ENCODE measurements around the gene TSPAN18.

Gene TSPAN18

GRCh38 chr11:44957776-44958564 is 231.2 kb downstream of the TSPAN18 start:
- peaks cover 22% of the 10 kb centered on the region for H3K4me1 Mint-ChIP-seq (ENCODE audit: low read depth)
- no peaks in the 10 kb centered on the region for H3K36me3 Mint-ChIP-seq (ENCODE audit: low read depth)
- H3K27me3 Mint-ChIP-seq = no peaks in the 10 kb centered on the region
- no peak overlapping the region for H3K4me3 Mint-ChIP-seq
- H3K27ac Mint-ChIP-seq = no peak overlapping the region
- no peaks in the 10 kb centered on the region for H3K9me3 Mint-ChIP-seq

GRCh38 chr11:44959064-44959463 is 232.3 kb downstream of the TSPAN18 start:
- no peaks in the 10 kb centered on the region for H3K27me3 Mint-ChIP-seq
- H3K4me1 Mint-ChIP-seq (ENCODE audit: low read depth) = peaks cover 22% of the 10 kb centered on the region
- no peaks in the 10 kb centered on the region for H3K36me3 Mint-ChIP-seq (ENCODE audit: low read depth)
- H3K9me3 Mint-ChIP-seq = no peaks in the 10 kb centered on the region
- H3K4me3 Mint-ChIP-seq = no peak overlapping the region
- H3K27ac Mint-ChIP-seq = no peak overlapping the region

DNA sequence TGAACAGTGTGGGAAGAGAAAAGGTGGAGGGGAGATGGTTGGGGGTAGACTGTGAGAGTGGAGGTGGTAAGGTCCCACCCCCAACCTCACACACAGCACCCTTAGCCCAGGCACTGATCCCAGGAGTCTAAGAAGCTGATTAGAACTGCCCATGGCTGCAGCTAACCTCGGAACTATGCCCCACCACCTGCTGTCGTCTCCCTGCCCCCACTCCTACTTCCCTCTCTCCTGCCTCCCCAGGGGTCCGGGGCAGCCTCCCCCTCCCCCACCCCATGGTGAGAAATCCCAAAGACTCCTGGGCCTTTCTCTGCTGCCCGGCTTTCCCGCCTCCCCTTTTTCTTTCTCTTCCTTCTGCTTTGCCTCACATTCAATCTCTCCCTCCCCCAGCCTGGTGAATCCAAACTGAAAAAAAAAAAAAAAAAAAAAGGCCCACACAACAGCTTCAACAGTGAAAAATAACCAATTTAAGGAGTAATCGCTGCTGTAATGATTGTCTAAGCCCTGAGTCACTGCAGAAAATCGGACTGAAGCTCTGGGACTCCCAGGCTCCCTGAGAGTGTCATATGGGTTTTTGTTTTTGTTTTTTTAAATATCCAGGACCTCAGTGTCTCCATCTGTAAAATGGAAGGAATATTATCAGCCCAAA is 233.6 kb downstream of the TSPAN18 start:
- H3K27ac Mint-ChIP-seq = no peak overlapping the region
- H3K4me3 Mint-ChIP-seq = no peak overlapping the region
- no peaks in the 10 kb centered on the region for H3K27me3 Mint-ChIP-seq
- no peaks in the 10 kb centered on the region for H3K9me3 Mint-ChIP-seq
- H3K36me3 Mint-ChIP-seq (ENCODE audit: low read depth) = no peaks in the 10 kb centered on the region
- H3K4me1 Mint-ChIP-seq (ENCODE audit: low read depth) = peaks cover 10% of the 10 kb centered on the region

DNA sequence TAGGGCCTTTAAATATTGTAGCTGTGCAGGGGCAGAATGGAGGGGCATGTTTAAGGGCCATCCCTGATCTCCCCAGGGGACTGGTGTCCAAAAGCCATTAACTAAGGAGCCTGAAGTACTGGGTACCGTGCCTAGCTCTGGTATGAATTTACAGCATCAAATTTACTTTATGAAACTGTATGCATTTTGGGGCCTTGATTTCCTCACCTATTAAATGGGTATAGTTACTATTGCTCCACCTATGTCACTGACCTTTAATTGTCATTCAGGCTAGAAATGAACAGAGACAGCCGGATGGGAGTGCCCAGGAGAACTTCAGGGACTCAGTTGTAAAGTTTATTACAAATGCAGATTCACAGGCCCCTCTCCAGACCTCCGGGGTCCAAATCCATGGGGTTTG is 235.7 kb downstream of the TSPAN18 start:
- Mint-ChIP-seq H3K4me1 (ENCODE audit: low read depth) (no peaks in the 10 kb centered on the region), H3K36me3 (ENCODE audit: low read depth) (no peaks in the 10 kb centered on the region), H3K4me3 (no peak overlapping the region), H3K27me3 (no peaks in the 10 kb centered on the region), H3K9me3 (no peaks in the 10 kb centered on the region), H3K27ac (no peak overlapping the region)

- Mint-ChIP-seq H3K4me1 (ENCODE audit: low read depth) (no peaks in the 10 kb centered on the region), H3K27ac (no peak overlapping the region), H3K4me3 (no peak overlapping the region), H3K9me3 (no peaks in the 10 kb centered on the region), H3K36me3 (ENCODE audit: low read depth) (no peaks in the 10 kb centered on the region), H3K27me3 (no peaks in the 10 kb centered on the region)
Measured at GRCh38 chr11:44963136-44963535, 236.4 kb downstream of the TSPAN18 start.

DNA sequence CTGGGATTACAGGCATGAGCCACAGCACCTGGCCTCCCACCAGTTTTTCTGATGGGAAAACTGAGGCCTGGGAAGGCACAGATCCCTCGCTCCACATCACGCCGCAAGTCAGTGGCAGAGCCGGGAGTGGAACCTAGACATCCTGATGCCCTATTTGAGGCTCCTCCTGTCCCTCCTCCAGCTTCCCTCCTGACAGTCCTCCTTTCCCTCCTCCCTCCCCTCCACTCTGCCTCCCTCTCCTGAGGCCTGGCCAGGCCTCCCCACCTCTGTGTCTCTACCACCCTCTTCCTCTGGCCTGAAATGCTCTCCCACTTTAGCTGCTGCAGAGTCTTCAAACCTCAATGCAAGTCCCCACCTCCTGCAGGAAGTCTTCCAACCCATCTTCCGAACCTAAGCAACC is 237.2 kb downstream of the TSPAN18 start:
- H3K27ac Mint-ChIP-seq = no peak overlapping the region
- no peaks in the 10 kb centered on the region for H3K9me3 Mint-ChIP-seq
- no peak overlapping the region for H3K4me3 Mint-ChIP-seq
- no peaks in the 10 kb centered on the region for H3K36me3 Mint-ChIP-seq (ENCODE audit: low read depth)
- no peaks in the 10 kb centered on the region for H3K27me3 Mint-ChIP-seq
- H3K4me1 Mint-ChIP-seq (ENCODE audit: low read depth) = no peaks in the 10 kb centered on the region

DNA sequence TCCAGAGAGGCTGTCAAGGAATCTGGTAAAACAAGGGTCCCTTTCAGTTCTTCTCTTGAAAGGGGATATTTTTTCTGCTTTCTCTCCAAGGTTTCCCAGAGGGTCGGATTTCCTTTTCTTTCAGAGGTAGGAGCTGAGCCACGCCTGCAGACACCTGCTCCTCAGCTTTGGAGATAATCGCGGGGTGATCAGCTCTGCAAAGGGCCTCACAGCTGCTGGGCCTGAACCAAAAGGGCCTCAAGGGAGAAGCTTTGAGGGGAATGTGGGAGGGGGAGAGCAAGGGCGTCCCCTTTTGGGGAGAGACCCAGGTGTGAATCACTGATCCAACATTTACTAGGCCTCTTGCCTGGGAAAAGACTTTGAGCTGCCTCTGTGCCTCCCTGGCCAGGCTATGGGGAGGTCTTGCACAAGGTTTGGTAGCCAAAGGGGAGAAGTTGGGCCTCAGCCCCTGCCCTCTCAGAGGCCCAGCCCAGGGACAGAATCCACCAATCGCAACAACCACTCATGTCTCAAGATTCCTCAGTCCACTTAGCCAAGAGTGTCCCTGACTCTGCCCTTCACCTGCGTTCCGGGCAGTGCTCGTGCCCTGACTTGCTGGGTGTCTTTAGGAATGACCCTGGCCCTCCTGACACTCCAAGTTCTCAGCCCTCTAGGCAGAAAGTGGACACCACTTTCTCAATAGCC is 237.9 kb downstream of the TSPAN18 start:
- no peak overlapping the region for H3K4me3 Mint-ChIP-seq
- H3K27ac Mint-ChIP-seq = no peak overlapping the region
- no peaks in the 10 kb centered on the region for H3K27me3 Mint-ChIP-seq
- H3K4me1 Mint-ChIP-seq (ENCODE audit: low read depth) = no peaks in the 10 kb centered on the region
- H3K9me3 Mint-ChIP-seq = no peaks in the 10 kb centered on the region
- no peaks in the 10 kb centered on the region for H3K36me3 Mint-ChIP-seq (ENCODE audit: low read depth)

DNA sequence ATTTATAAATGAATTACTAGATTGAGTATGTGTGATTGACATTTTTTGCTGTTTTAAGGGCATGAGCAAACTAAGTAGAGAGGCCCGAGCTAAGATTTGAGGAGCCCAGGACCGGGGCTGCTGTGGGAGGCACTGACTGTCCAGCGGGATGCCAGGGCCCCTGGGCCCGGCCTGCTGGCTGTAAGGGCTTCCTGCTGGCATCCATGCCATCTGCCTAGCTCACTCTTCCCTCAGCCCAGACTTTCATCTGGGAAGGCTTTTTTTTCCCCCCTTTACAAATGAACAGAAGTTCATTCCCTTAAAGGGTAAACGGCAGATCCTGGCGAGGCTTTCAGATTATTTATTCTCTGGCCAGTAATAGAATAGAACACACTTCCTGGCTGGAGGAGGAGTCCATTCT is 239.9 kb downstream of the TSPAN18 start:
- no peaks in the 10 kb centered on the region for H3K36me3 Mint-ChIP-seq (ENCODE audit: low read depth)
- no peaks in the 10 kb centered on the region for H3K27me3 Mint-ChIP-seq
- no peak overlapping the region for H3K4me3 Mint-ChIP-seq
- H3K9me3 Mint-ChIP-seq = no peaks in the 10 kb centered on the region
- no peaks in the 10 kb centered on the region for H3K4me1 Mint-ChIP-seq (ENCODE audit: low read depth)
- H3K27ac Mint-ChIP-seq = no peak overlapping the region

DNA sequence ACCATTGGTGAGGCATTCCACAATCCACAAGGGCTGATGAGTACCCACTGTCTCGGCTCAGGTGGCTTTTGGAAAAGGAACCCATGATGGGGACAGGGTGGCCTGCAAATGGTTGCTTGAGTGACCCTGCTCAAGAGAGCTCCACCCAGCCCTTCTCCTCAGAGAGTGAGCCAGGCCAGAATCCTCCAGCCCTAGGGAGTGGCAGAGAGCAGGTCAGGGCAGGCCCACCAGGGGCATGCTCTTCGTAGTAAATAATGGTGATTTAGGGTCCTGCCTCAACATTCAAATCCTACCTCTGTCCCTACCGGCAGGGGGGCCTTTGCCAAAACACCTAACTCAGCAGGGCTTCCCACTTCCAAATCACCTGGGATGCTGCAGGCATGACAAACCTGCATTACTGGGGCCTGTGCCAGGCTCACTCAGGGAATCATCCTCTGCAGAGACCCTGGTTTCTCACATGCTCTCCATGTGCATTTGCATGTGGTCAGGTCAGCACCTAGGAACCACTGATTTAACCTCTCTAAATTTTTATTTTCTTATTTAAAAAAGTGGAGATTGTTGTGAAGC is 241.3 kb downstream of the TSPAN18 start:
- Mint-ChIP-seq H3K27ac (no peak overlapping the region), H3K36me3 (ENCODE audit: low read depth) (no peaks in the 10 kb centered on the region), H3K4me3 (no peak overlapping the region), H3K4me1 (ENCODE audit: low read depth) (no peaks in the 10 kb centered on the region), H3K27me3 (no peaks in the 10 kb centered on the region), H3K9me3 (no peaks in the 10 kb centered on the region)

DNA sequence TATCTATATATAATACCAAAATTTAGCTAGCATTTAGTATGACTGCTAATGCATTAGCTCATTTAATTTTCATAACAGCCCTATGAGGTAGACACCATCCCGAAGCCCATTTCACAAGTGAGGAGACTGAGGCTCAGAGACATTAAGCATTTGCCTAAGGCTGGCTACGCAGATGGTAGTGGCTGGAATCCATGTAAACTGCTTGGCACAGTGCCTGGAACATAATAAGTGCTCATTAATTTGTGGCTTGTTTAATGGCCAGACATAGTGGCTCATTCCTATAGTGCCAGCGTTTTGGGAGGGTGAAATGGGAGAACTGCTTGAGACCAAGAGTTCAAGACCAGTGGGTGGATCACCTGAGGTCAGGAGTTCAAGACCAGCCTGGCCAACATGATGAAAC is 241.7 kb downstream of the TSPAN18 start:
- Mint-ChIP-seq H3K36me3 (ENCODE audit: low read depth) (no peaks in the 10 kb centered on the region), H3K4me3 (no peak overlapping the region), H3K27ac (no peak overlapping the region), H3K27me3 (no peaks in the 10 kb centered on the region), H3K4me1 (ENCODE audit: low read depth) (no peaks in the 10 kb centered on the region), H3K9me3 (no peaks in the 10 kb centered on the region)

GRCh38 chr11:44969651-44970252 is 243.0 kb downstream of the TSPAN18 start:
- no peak overlapping the region for H3K4me3 Mint-ChIP-seq
- H3K9me3 Mint-ChIP-seq = no peaks in the 10 kb centered on the region
- no peaks in the 10 kb centered on the region for H3K27me3 Mint-ChIP-seq
- no peak overlapping the region for H3K27ac Mint-ChIP-seq
- no peaks in the 10 kb centered on the region for H3K4me1 Mint-ChIP-seq (ENCODE audit: low read depth)
- H3K36me3 Mint-ChIP-seq (ENCODE audit: low read depth) = no peaks in the 10 kb centered on the region

GRCh38 chr11:44970293-44970692 is 243.5 kb downstream of the TSPAN18 start:
- H3K4me3 Mint-ChIP-seq = no peak overlapping the region
- no peaks in the 10 kb centered on the region for H3K4me1 Mint-ChIP-seq (ENCODE audit: low read depth)
- no peaks in the 10 kb centered on the region for H3K27me3 Mint-ChIP-seq
- H3K9me3 Mint-ChIP-seq = no peaks in the 10 kb centered on the region
- H3K36me3 Mint-ChIP-seq (ENCODE audit: low read depth) = no peaks in the 10 kb centered on the region
- H3K27ac Mint-ChIP-seq = no peak overlapping the region

DNA sequence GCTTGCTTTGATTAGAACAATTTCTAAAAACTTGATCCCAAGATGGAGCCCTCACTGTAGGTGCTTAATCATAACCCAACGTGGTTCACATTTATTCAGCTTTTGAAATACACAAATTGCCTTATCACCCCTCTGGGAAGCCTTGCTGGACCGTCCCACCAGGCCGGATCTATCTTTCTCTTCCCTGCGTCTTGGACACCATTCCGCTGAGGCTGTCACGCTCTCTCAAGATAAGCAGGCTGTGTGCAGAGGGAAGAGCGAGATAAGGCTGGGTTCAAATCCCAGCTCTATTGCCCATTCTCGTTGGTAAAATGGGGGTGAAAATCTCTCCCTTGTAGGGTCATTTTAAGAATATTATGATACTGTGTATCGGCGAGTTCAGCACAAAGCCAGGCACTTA is 244.4 kb downstream of the TSPAN18 start:
- Mint-ChIP-seq H3K36me3 (ENCODE audit: low read depth) (no peaks in the 10 kb centered on the region), H3K4me3 (no peak overlapping the region), H3K27me3 (no peaks in the 10 kb centered on the region), H3K27ac (no peak overlapping the region), H3K9me3 (no peaks in the 10 kb centered on the region), H3K4me1 (ENCODE audit: low read depth) (no peaks in the 10 kb centered on the region)

- H3K27me3 Mint-ChIP-seq = no peaks in the 10 kb centered on the region
- H3K4me1 Mint-ChIP-seq (ENCODE audit: low read depth) = no peaks in the 10 kb centered on the region
- no peak overlapping the region for H3K4me3 Mint-ChIP-seq
- H3K27ac Mint-ChIP-seq = no peak overlapping the region
- H3K9me3 Mint-ChIP-seq = no peaks in the 10 kb centered on the region
- no peaks in the 10 kb centered on the region for H3K36me3 Mint-ChIP-seq (ENCODE audit: low read depth)
Measured at GRCh38 chr11:44972746-44973435, 246.1 kb downstream of the TSPAN18 start.

Measured in stimulated activated naive CD8-positive, alpha-beta T cell treated with anti-CD3 and anti-CD28 coated beads, Interleukin-15, Interleukin-2, amounts not matched to agents 100 ng/mL and 50 ng/mL, for 24 hours (primary cell).